Measurements from ENCODE around the gene RTN4RL1. TPM values are rescaled to one million over a fixed set of nuclear protein-coding genes. Genes with fewer than 3 reads are reported as not detected.

The RTN4RL1 gene
- total RNA-seq, result 0.58 and 2.9 TPM in 2 replicates

DNA sequence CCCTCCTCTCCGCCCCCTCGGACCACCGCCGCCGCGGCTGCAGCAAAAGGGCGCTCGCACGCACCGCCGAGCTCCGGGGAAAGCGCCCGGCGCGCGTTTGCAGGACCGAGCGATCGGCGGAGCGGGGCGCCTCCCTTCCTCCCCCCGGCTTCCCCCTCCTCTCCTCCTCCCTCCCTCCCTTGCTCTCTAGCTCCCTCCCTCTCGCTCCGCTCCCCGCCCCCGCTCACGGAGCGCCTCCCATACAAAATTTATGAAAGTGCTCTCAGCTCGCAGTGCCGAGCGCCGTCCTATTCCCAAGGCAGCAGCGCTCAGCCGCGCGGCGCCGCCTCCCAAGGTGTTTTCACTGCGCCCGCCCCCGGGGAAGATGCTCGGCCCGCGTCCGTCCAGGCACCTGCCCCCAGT is at the start of gene RTN4RL1:
Gene RTN4RL1 (minus strand): TSS at position 115 of the 402 bp plus-strand sequence. CDS start 469 bp downstream, outside the sequence.

GRCh38 chr17:2054512-2055291 is 29.6 kb upstream of the RTN4RL1 start, which contains the start of gene HIC1:
Gene HIC1 (plus strand): TSS chr17:2055103. CDS start chr17:2056691, 1,588 bp downstream.

GRCh38 chr17:2041561-2042389 is 16.6 kb upstream of the RTN4RL1 start, which contains the start of gene OVCA2:
Gene OVCA2 (plus strand): TSS chr17:2042022. CDS start chr17:2042048, 26 bp downstream.

GRCh38 chr17:2029911-2030778 is 5.0 kb upstream of the RTN4RL1 start, which contains the start of gene DPH1:
Gene DPH1 (plus strand): TSS chr17:2030153. CDS start chr17:2030170, 17 bp downstream.

Other genes with a start within 250 kb of the RTN4RL1 start
- gene SMYD4, start 195.4 kb downstream of the RTN4RL1 start, total RNA-seq, result 4.5 and 4.6 TPM in 2 replicates
- gene RPA1, start 195.3 kb downstream of the RTN4RL1 start, total RNA-seq, result 16.8 and 23.7 TPM in 2 replicates
- 26.3 and 36.7 TPM in 2 replicates for gene DPH1, start 4.8 kb upstream of the RTN4RL1 start, total RNA-seq
- 47.5 and 59.3 TPM in 2 replicates for gene OVCA2, start 16.7 kb upstream of the RTN4RL1 start, total RNA-seq
- gene HIC1, start 29.8 kb upstream of the RTN4RL1 start, total RNA-seq, result 73.4 and 91.3 TPM in 2 replicates

Measured in pericardium fibroblast (primary cell).